ENCODE measurements around the gene TRANK1. TPM values are rescaled to one million over a fixed set of nuclear protein-coding genes. Genes with fewer than 3 reads are reported as not detected.

Gene TRANK1
- total and polyA plus RNA-seq, 2 experiments from 2014 or later = 5.2 to 10.3 TPM

GRCh38 chr3:36795622-36796021 is 149.2 kb downstream of the TRANK1 start:
- H4K20me1 ChIP-seq (ENCODE audit: insufficient read depth) = no peaks in the 10 kb centered on the region
- 0 out of 2 replicates have a peak, but pooled peaks cover 8% of the 10 kb centered on the region for H3K27me3 ChIP-seq (replicated peaks; ENCODE audit: insufficient read depth)
- H3K4me1 ChIP-seq (ENCODE audit: insufficient read depth) = no peaks in the 10 kb centered on the region
- H3K9ac ChIP-seq = no peak overlapping the region
- no peaks in the 10 kb centered on the region for H3K36me3 ChIP-seq (ENCODE audit: low read depth)
- no peaks in the 10 kb centered on the region for H3K79me2 ChIP-seq (ENCODE audit: insufficient read depth)
- H3K4me2 ChIP-seq (ENCODE audit: unreplicated experiment) = no peak overlapping the region
- no peaks in the 10 kb centered on the region for H3K9me3 ChIP-seq (ENCODE audit: low read depth)
- H3K27ac ChIP-seq = no peak overlapping the region
- no peaks in the 10 kb centered on the region for H3K9me2 ChIP-seq (ENCODE audit: insufficient read depth)
- DNase-seq = no peak
- in situ Hi-C loops (cut with MboI) = no loop called here
- 38 to 76% methylated on average over 1 of the region's 1 CpG for WGBS, 2 experiments (ENCODE audit: low coverage in 1 of 2, low lambda C conversion rate in 2 of 2, missing lambda C conversion rate in 2 of 2)
- H3K4me3 ChIP-seq = no peak overlapping the region
- no peak overlapping the region for H2AFZ ChIP-seq
- TF ChIP-seq EZH2 (IDR thresholded peaks at IDR 0.05; ENCODE audit: insufficient read depth, poor library complexity, severe bottlenecking) (no peak), EZH2phosphoT487 (IDR thresholded peaks at IDR 0.05; ENCODE audit: insufficient read depth, low read depth) (no peak)
- H3F3A ChIP-seq (ENCODE audit: insufficient read depth) = no peaks in the 10 kb centered on the region

- Histone ChIP-seq H3K4me3 (no peak overlapping the region), H3K9me2 (ENCODE audit: insufficient read depth) (no peaks in the 10 kb centered on the region), H3K9me3 (ENCODE audit: low read depth) (no peaks in the 10 kb centered on the region), H4K20me1 (ENCODE audit: insufficient read depth) (no peaks in the 10 kb centered on the region), H3K9ac (no peak overlapping the region), H2AFZ (no peak overlapping the region), H3K27ac (no peak overlapping the region), H3K36me3 (ENCODE audit: low read depth) (no peaks in the 10 kb centered on the region), H3K79me2 (ENCODE audit: insufficient read depth) (no peaks in the 10 kb centered on the region), H3K27me3 (replicated peaks; ENCODE audit: insufficient read depth) (0 out of 2 replicates have a peak, but pooled peaks cover 8% of the 10 kb centered on the region), H3F3A (ENCODE audit: insufficient read depth) (no peaks in the 10 kb centered on the region), H3K4me2 (ENCODE audit: unreplicated experiment) (no peak overlapping the region), H3K4me1 (ENCODE audit: insufficient read depth) (no peaks in the 10 kb centered on the region)
- DNase-seq = peak; percentile 32
- in situ Hi-C loops (cut with MboI) = no loop called here
- WGBS, 2 experiments (ENCODE audit: low coverage in 1 of 2, low lambda C conversion rate in 2 of 2, missing lambda C conversion rate in 2 of 2) = 38 to 39% methylated on average over 4 of the region's 4 CpGs
- TF ChIP-seq EZH2 (IDR thresholded peaks at IDR 0.05; ENCODE audit: insufficient read depth, poor library complexity, severe bottlenecking) (no peak), EZH2phosphoT487 (IDR thresholded peaks at IDR 0.05; ENCODE audit: insufficient read depth, low read depth) (no peak)
Observed at GRCh38 chr3:36792342-36792741, 152.5 kb downstream of the TRANK1 start.

GRCh38 chr3:36790765-36791164 is 154.1 kb downstream of the TRANK1 start:
- H2AFZ ChIP-seq = no peak overlapping the region
- H3K4me1 ChIP-seq (ENCODE audit: insufficient read depth) = no peaks in the 10 kb centered on the region
- 30 to 43% methylated on average over 5 to 6 of the region's 6 CpGs for WGBS, 2 experiments (ENCODE audit: low coverage in 1 of 2, low lambda C conversion rate in 2 of 2, missing lambda C conversion rate in 2 of 2)
- H3K79me2 ChIP-seq (ENCODE audit: insufficient read depth) = no peaks in the 10 kb centered on the region
- no peak overlapping the region for H3K4me3 ChIP-seq
- H3K27me3 ChIP-seq (replicated peaks; ENCODE audit: insufficient read depth) = 0 out of 2 replicates have a peak, but pooled peaks cover 8% of the 10 kb centered on the region
- in situ Hi-C loops (cut with MboI) = no loop called here
- no peaks in the 10 kb centered on the region for H3K9me3 ChIP-seq (ENCODE audit: low read depth)
- no peak for DNase-seq
- H3F3A ChIP-seq (ENCODE audit: insufficient read depth) = no peaks in the 10 kb centered on the region
- no peak overlapping the region for H3K9ac ChIP-seq
- H4K20me1 ChIP-seq (ENCODE audit: insufficient read depth) = no peaks in the 10 kb centered on the region
- H3K36me3 ChIP-seq (ENCODE audit: low read depth) = no peaks in the 10 kb centered on the region
- no peak overlapping the region for H3K27ac ChIP-seq
- H3K4me2 ChIP-seq (ENCODE audit: unreplicated experiment) = no peak overlapping the region
- H3K9me2 ChIP-seq (ENCODE audit: insufficient read depth) = no peaks in the 10 kb centered on the region
- TF ChIP-seq EZH2 (IDR thresholded peaks at IDR 0.05; ENCODE audit: insufficient read depth, poor library complexity, severe bottlenecking) (no peak), EZH2phosphoT487 (IDR thresholded peaks at IDR 0.05; ENCODE audit: insufficient read depth, low read depth) (no peak)

- H2AFZ ChIP-seq = no peak overlapping the region
- no peak overlapping the region for H3K4me3 ChIP-seq
- peaks cover 12% of the 10 kb centered on the region; the same call in 1 of the 2 replicates for H3K4me1 ChIP-seq (ENCODE audit: insufficient read depth)
- no peak for DNase-seq
- 39 to 45% methylated on average over 3 of the region's 3 CpGs for WGBS, 2 experiments (ENCODE audit: low coverage in 1 of 2, low lambda C conversion rate in 2 of 2, missing lambda C conversion rate in 2 of 2)
- no peaks in the 10 kb centered on the region for H3K9me3 ChIP-seq (ENCODE audit: low read depth)
- H3K4me2 ChIP-seq (ENCODE audit: unreplicated experiment) = no peak overlapping the region
- H3K9me2 ChIP-seq (ENCODE audit: insufficient read depth) = no peaks in the 10 kb centered on the region
- H3K27ac ChIP-seq = no peak overlapping the region
- no peaks in the 10 kb centered on the region for H3K79me2 ChIP-seq (ENCODE audit: insufficient read depth)
- no peak for TF ChIP-seq EZH2phosphoT487 (IDR thresholded peaks at IDR 0.05; ENCODE audit: insufficient read depth, low read depth)
- no peak for TF ChIP-seq EZH2 (IDR thresholded peaks at IDR 0.05; ENCODE audit: insufficient read depth, poor library complexity, severe bottlenecking)
- in situ Hi-C loops (cut with MboI) = no loop called here
- no peaks in the 10 kb centered on the region for H3K36me3 ChIP-seq (ENCODE audit: low read depth)
- no peak overlapping the region for H3K9ac ChIP-seq
- no peaks in the 10 kb centered on the region for H4K20me1 ChIP-seq (ENCODE audit: insufficient read depth)
- 0 out of 2 replicates have a peak, but pooled peaks cover 8% of the 10 kb centered on the region for H3K27me3 ChIP-seq (replicated peaks; ENCODE audit: insufficient read depth)
- peaks cover 7% of the 10 kb centered on the region; the same call in 1 of the 2 replicates for H3F3A ChIP-seq (ENCODE audit: insufficient read depth)
Observed at GRCh38 chr3:36786921-36787890, 157.6 kb downstream of the TRANK1 start.
